ENCODE measurements around the gene XXYLT1. TPM values are rescaled to one million over a fixed set of nuclear protein-coding genes. Genes with fewer than 3 reads are reported as not detected.

Gene XXYLT1
- total and polyA plus RNA-seq, 9 of the 15 experiments (the other 6 are each of a cell fraction or from before 2014, with no cell fraction given): 1.9 to 18.9 (median 15.0) TPM

DNA sequence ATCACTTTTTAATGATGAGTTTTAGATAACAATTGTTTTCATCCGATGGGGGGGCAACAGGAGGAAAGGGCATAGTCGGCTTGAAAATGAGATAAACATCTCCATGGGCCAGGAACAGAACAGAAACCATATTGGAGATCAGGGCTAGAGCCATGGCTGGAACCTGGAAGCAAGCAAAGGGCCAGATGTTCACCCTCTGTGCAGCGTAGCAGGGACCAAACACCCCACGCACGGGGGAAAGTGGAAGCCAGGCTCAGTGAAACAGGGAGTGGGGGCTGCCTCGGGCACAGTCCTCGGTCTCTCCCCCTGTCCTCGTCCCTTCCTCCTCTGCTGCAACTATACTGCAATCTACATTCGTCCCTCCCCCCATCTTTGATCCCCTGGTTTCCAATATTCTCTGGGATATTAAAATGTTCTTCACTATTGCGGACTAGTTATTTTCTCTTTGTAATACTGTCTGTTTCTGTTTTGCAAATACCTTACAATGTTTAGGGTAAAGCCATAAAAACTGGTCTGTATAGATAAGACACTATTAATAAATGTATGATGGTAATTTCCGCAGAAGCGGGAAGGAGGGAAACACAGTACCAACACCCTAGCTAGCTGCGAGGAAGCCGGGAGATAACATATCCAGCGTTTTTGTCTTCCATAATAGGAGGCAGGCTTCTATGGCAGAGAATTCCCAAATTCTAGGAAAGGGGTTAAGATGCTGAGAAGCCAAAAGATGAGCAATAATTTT lies 121.5 kb downstream of the XXYLT1 start (continued):
- TF ChIP-seq, protein P1, sequence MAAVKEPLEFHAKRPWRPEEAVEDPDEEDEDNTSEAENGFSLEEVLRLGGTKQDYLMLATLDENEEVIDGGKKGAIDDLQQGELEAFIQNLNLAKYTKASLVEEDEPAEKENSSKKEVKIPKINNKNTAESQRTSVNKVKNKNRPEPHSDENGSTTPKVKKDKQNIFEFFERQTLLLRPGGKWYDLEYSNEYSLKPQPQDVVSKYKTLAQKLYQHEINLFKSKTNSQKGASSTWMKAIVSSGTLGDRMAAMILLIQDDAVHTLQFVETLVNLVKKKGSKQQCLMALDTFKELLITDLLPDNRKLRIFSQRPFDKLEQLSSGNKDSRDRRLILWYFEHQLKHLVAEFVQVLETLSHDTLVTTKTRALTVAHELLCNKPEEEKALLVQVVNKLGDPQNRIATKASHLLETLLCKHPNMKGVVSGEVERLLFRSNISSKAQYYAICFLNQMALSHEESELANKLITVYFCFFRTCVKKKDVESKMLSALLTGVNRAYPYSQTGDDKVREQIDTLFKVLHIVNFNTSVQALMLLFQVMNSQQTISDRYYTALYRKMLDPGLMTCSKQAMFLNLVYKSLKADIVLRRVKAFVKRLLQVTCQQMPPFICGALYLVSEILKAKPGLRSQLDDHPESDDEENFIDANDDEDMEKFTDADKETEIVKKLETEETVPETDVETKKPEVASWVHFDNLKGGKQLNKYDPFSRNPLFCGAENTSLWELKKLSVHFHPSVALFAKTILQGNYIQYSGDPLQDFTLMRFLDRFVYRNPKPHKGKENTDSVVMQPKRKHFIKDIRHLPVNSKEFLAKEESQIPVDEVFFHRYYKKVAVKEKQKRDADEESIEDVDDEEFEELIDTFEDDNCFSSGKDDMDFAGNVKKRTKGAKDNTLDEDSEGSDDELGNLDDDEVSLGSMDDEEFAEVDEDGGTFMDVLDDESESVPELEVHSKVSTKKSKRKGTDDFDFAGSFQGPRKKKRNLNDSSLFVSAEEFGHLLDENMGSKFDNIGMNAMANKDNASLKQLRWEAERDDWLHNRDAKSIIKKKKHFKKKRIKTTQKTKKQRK (IDR thresholded peaks at IDR 0.05; ENCODE audit: borderline replicate concordance, low read depth, low read length): no peak
- no peak for TF ChIP-seq ASH1L (IDR thresholded peaks at IDR 0.05; ENCODE audit: borderline replicate concordance, low read depth, partially characterized antibody)
- no peak for TF ChIP-seq HNRNPUL1 (IDR thresholded peaks at IDR 0.05; ENCODE audit: low read length)
- peak; percentile 89; the same call in 1 of the 2 replicates for TF ChIP-seq HDAC8 (tag; IDR thresholded peaks at IDR 0.05)
- TF ChIP-seq ZKSCAN8 (CRISPR knock-in tag; IDR thresholded peaks at IDR 0.05): 0 out of 2 replicates have a peak, but pooled peaks have one; percentile 46
- TF ChIP-seq HMG20A (CRISPR knock-in tag; conservative IDR thresholded peaks at IDR 0.05): no peak
- TF ChIP-seq, protein P2, sequence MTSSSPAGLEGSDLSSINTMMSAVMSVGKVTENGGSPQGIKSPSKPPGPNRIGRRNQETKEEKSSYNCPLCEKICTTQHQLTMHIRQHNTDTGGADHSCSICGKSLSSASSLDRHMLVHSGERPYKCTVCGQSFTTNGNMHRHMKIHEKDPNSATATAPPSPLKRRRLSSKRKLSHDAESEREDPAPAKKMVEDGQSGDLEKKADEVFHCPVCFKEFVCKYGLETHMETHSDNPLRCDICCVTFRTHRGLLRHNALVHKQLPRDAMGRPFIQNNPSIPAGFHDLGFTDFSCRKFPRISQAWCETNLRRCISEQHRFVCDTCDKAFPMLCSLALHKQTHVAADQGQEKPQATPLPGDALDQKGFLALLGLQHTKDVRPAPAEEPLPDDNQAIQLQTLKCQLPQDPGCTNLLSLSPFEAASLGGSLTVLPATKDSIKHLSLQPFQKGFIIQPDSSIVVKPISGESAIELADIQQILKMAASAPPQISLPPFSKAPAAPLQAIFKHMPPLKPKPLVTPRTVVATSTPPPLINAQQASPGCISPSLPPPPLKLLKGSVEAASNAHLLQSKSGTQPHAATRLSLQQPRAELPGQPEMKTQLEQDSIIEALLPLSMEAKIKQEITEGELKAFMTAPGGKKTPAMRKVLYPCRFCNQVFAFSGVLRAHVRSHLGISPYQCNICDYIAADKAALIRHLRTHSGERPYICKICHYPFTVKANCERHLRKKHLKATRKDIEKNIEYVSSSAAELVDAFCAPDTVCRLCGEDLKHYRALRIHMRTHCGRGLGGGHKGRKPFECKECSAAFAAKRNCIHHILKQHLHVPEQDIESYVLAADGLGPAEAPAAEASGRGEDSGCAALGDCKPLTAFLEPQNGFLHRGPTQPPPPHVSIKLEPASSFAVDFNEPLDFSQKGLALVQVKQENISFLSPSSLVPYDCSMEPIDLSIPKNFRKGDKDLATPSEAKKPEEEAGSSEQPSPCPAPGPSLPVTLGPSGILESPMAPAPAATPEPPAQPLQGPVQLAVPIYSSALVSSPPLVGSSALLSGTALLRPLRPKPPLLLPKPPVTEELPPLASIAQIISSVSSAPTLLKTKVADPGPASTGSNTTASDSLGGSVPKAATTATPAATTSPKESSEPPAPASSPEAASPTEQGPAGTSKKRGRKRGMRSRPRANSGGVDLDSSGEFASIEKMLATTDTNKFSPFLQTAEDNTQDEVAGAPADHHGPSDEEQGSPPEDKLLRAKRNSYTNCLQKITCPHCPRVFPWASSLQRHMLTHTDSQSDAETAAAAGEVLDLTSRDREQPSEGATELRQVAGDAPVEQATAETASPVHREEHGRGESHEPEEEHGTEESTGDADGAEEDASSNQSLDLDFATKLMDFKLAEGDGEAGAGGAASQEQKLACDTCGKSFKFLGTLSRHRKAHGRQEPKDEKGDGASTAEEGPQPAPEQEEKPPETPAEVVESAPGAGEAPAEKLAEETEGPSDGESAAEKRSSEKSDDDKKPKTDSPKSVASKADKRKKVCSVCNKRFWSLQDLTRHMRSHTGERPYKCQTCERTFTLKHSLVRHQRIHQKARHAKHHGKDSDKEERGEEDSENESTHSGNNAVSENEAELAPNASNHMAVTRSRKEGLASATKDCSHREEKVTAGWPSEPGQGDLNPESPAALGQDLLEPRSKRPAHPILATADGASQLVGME (CRISPR knock-in tag; IDR thresholded peaks at IDR 0.05): peak; percentile 91
- TF ChIP-seq TCF7 (IDR thresholded peaks at IDR 0.05; ENCODE audit: borderline replicate concordance): no peak
- TF ChIP-seq, protein P3, sequence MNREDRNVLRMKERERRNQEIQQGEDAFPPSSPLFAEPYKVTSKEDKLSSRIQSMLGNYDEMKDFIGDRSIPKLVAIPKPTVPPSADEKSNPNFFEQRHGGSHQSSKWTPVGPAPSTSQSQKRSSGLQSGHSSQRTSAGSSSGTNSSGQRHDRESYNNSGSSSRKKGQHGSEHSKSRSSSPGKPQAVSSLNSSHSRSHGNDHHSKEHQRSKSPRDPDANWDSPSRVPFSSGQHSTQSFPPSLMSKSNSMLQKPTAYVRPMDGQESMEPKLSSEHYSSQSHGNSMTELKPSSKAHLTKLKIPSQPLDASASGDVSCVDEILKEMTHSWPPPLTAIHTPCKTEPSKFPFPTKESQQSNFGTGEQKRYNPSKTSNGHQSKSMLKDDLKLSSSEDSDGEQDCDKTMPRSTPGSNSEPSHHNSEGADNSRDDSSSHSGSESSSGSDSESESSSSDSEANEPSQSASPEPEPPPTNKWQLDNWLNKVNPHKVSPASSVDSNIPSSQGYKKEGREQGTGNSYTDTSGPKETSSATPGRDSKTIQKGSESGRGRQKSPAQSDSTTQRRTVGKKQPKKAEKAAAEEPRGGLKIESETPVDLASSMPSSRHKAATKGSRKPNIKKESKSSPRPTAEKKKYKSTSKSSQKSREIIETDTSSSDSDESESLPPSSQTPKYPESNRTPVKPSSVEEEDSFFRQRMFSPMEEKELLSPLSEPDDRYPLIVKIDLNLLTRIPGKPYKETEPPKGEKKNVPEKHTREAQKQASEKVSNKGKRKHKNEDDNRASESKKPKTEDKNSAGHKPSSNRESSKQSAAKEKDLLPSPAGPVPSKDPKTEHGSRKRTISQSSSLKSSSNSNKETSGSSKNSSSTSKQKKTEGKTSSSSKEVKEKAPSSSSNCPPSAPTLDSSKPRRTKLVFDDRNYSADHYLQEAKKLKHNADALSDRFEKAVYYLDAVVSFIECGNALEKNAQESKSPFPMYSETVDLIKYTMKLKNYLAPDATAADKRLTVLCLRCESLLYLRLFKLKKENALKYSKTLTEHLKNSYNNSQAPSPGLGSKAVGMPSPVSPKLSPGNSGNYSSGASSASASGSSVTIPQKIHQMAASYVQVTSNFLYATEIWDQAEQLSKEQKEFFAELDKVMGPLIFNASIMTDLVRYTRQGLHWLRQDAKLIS (CRISPR knock-in tag; IDR thresholded peaks at IDR 0.05): 0 out of 2 replicates have a peak, but pooled peaks have one; percentile 4
- TF ChIP-seq MECOM (CRISPR knock-in tag; IDR thresholded peaks at IDR 0.05): peak; percentile 85
- TF ChIP-seq ARNT (IDR thresholded peaks at IDR 0.05): no peak

Data from K562 (cell line).